Subcutaneous adipose tissue (tissue), 4 donors: ENCODE data around the gene TBC1D2B. TPM values are rescaled to one million over a fixed set of nuclear protein-coding genes. Genes with fewer than 3 reads are reported as not detected.

Experiments
- CTCF ChIP-seq: fragments of 450-650 bp; IDR thresholded peaks from one replicate; pipeline ENCODE4 v1.5.1; 2016; ENCODE audit warnings: low read depth, mild to moderate bottlenecking, control low read depth, antibody characterized with exemption, moderate library complexity
- total RNA-seq, 4 donors: library from RNA; depleted of rRNA; stranded (reverse); fragments of >200 nt; gene quantifications; one replicate each; pipeline ENCODE4 v1.1.0, GENCODE V29; 2016

TBC1D2B gene
- total RNA-seq, 4 donors from 2014 or later, result 57.6 to 112 (median 101) TPM

GRCh38 chr15:78051596-78051995 lies 25.9 kb downstream of the TBC1D2B start:
- TF ChIP-seq CTCF, result no peak

GRCh38 chr15:78050826-78051225 lies 26.7 kb downstream of the TBC1D2B start:
- TF ChIP-seq CTCF, result no peak

- no peak for TF ChIP-seq CTCF
Observed at GRCh38 chr15:78050441-78050809, 27.1 kb downstream of the TBC1D2B start.

GRCh38 chr15:78049691-78050440 lies 27.6 kb downstream of the TBC1D2B start:
- TF ChIP-seq CTCF, result no peak

- TF ChIP-seq CTCF, result no peak
Observed at GRCh38 chr15:78048628-78048920, 28.9 kb downstream of the TBC1D2B start.

GRCh38 chr15:78047761-78048627 lies 29.5 kb downstream of the TBC1D2B start:
- TF ChIP-seq CTCF, result no peak

- TF ChIP-seq CTCF, result no peak
Observed at GRCh38 chr15:78046796-78047341, 30.6 kb downstream of the TBC1D2B start.
